DLD1 (cell line): Measurements from ENCODE around the gene C16orf78.

Experiments
- in situ Hi-C: cut with HindIII; loops from 2 replicates; pipeline ENCODE4 v1.10.0; 2017; ENCODE audit warnings: low sequenced_read_pairs

Gene C16orf78

GRCh38 chr16:49382916-49383315, 9.3 kb downstream of the C16orf78 start:
- in situ Hi-C loops = no loop called here

- in situ Hi-C loops = no loop called here
Observed at GRCh38 chr16:49395021-49395420, 21.4 kb downstream of the C16orf78 start.

- in situ Hi-C loops = no loop called here
Observed at GRCh38 chr16:49396206-49396720, 22.7 kb downstream of the C16orf78 start.

- in situ Hi-C loops = no loop called here
Observed at GRCh38 chr16:49398761-49399160, 25.2 kb downstream of the C16orf78 start.

GRCh38 chr16:49399594-49400364, 26.2 kb downstream of the C16orf78 start:
- in situ Hi-C loops = no loop called here

GRCh38 chr16:49400611-49401010, 27.0 kb downstream of the C16orf78 start:
- in situ Hi-C loops = no loop called here

GRCh38 chr16:49405123-49405522, 31.5 kb downstream of the C16orf78 start:
- in situ Hi-C loops = no loop called here

GRCh38 chr16:49405530-49405929, 31.9 kb downstream of the C16orf78 start:
- in situ Hi-C loops = no loop called here

GRCh38 chr16:49407873-49408550, 34.4 kb downstream of the C16orf78 start:
- in situ Hi-C loops = no loop called here

- in situ Hi-C loops = no loop called here
Observed at GRCh38 chr16:49409121-49409520, 35.5 kb downstream of the C16orf78 start.

GRCh38 chr16:49410226-49410625, 36.6 kb downstream of the C16orf78 start:
- in situ Hi-C loops = no loop called here

- in situ Hi-C loops = no loop called here
Observed at GRCh38 chr16:49411121-49411970, 37.7 kb downstream of the C16orf78 start.

GRCh38 chr16:49414671-49415070, 41.1 kb downstream of the C16orf78 start:
- in situ Hi-C loops = no loop called here

GRCh38 chr16:49415083-49415482, 41.5 kb downstream of the C16orf78 start:
- in situ Hi-C loops = no loop called here

- in situ Hi-C loops = no loop called here
Observed at GRCh38 chr16:49416001-49416675, 42.5 kb downstream of the C16orf78 start.

- in situ Hi-C loops = no loop called here
Observed at GRCh38 chr16:49417354-49417753, 43.8 kb downstream of the C16orf78 start.

GRCh38 chr16:49419006-49419405, 45.4 kb downstream of the C16orf78 start:
- in situ Hi-C loops = no loop called here

GRCh38 chr16:49419862-49420261, 46.3 kb downstream of the C16orf78 start:
- in situ Hi-C loops = no loop called here

- in situ Hi-C loops = no loop called here
Observed at GRCh38 chr16:49422896-49423295, 49.3 kb downstream of the C16orf78 start.

- in situ Hi-C loops = no loop called here
Observed at GRCh38 chr16:49424961-49425360, 51.4 kb downstream of the C16orf78 start.

- in situ Hi-C loops = no loop called here
Observed at GRCh38 chr16:49427771-49428170, 54.2 kb downstream of the C16orf78 start.
